Ramos (cell line): Measurements from ENCODE around the gene LVRN.

ENCODE experiments used
- in situ Hi-C: fragments of 300-500 bp; cut with MboI; formaldehyde crosslinking; loops from one replicate; pipeline ENCODE4 v1.14.3; 2022; ENCODE audit warnings: low sequenced_read_pairs; ENCODE audit not compliant: unreplicated experiment

The LVRN gene

GRCh38 chr5:116013207-116013785, 51.0 kb downstream of the LVRN start:
- in situ Hi-C loops, result no loop called here

DNA sequence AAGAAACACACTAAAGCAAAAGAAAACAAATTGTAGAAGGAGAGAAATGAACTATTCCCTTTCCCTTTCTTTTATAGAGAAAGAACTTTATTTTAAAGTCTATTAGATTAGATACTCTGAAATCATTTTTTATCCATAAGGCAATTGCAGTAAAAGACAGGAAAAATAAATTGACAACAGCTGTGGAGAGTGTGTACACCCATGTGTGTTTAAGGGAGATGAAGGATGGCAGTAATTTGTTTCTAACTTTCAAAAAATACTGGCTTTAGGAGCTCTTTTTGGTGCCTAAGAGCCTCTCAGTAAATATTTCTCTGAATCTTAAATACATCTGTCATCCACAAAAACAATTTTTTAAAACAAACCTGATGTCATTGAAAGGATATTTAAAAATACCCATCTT, 51.7 kb downstream of the LVRN start:
- in situ Hi-C loops, result no loop called here

- in situ Hi-C loops, result no loop called here
Measured at GRCh38 chr5:116023619-116024018, 61.3 kb downstream of the LVRN start.

GRCh38 chr5:116025866-116026265, 63.6 kb downstream of the LVRN start:
- in situ Hi-C loops, result no loop called here

DNA sequence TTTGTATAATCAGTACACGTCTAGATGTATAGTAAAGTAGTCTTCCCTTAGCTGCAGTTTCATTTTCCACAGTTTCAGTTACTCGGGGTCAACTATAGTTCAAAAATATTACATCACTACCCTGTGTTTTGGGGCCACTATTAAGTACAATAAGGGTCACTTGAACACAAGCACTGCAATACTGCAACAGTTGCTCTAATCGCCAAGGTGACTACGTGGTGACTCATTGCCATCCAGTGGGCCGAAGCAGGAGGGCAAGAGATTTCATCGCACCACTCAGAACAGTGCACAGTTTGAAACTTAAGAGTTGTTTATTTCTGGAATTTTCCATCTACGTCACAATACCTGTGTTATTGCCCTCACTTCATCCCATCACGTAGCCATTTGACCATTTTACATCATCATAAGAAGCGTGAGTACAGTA, 69.8 kb downstream of the LVRN start, which contains the start of gene ARL14EPL:
Gene ARL14EPL (plus strand): TSS at position 379 of the 424 bp plus-strand sequence. CDS start 18,994 bp downstream, outside the sequence.
- in situ Hi-C loops, result no loop called here

GRCh38 chr5:116032991-116033390, 70.7 kb downstream of the LVRN start:
- in situ Hi-C loops, result no loop called here

- in situ Hi-C loops, result no loop called here
Measured at GRCh38 chr5:116035123-116035522, 72.8 kb downstream of the LVRN start.

- in situ Hi-C loops, result no loop called here
Measured at GRCh38 chr5:116037236-116037822, 75.1 kb downstream of the LVRN start.

DNA sequence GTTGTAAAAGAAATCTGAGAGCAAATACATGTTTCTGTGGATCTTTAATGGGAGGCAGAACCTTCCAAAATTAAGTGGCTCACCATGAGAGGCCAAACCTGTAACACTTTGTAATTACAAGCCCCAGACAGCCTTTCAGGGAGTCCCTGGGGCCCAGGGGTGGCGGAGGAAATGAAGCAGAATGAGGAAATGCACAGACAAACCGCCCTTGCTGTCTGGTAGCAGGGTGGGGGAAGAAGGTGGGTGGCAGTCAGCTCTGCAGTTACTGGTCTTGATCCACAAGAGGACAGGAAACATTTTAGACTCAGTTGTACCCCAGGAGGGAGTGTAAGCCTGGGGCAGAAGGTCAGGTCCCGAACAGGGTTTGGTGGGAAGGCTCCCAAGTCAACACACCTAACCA, 76.5 kb downstream of the LVRN start:
- in situ Hi-C loops, result no loop called here

DNA sequence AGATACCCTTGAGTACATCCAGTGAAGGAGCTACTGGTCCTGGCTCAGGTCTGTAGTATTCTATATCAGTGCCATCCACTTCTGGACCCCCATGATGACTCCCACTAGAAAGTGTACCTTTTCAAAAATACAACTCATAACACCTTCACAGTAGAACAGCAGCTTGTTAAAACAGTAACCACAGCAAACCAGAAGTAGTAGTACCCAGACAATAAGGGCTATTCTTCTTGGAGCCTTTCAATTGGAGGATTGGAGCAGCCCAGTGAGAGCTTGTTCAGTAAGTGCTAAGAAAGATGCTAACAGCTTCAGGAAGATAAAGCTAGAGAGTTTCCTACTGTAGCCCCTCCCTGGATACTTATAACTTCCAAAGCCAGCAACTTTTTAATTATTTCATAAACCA, 80.1 kb downstream of the LVRN start:
- in situ Hi-C loops, result no loop called here

DNA sequence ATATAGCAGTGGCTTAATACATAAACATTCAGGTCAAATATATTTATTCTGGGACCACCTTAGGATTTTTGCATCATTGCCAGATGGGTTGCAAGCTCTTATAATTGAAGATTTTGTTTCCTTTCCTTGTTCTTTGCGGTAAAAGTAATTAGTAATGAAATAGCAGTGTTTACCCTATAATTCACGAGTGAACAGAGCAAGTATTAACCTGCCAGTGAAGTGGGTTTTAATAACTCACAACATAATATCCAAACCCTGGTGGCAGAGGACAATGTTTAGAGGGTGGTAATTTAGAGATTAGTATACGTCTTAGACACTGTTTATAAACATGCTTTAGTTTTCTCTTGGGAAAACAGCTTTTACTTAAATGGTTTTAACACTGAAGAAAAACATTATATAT, 81.8 kb downstream of the LVRN start:
- in situ Hi-C loops, result no loop called here

DNA sequence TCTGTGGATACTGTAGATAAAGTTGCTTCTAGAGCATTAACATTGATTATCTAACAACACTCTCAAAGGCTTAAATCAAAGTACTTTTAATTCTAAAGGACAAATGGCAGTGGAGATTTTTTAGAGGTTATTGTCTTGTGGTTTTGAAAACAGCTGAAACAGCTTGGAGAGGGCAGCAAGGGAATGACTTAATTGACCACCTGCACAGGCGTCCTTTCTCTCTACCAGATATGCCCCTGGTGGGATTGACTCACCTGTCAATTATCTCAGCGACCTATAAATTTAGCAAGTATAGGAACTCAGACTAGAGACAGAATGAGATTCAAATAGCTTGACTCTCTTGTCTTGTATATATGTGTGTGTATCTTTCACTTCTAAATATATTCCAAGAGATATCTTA, 83.5 kb downstream of the LVRN start:
- in situ Hi-C loops, result no loop called here

- in situ Hi-C loops, result no loop called here
Measured at GRCh38 chr5:116046261-116046660, 84.0 kb downstream of the LVRN start.

DNA sequence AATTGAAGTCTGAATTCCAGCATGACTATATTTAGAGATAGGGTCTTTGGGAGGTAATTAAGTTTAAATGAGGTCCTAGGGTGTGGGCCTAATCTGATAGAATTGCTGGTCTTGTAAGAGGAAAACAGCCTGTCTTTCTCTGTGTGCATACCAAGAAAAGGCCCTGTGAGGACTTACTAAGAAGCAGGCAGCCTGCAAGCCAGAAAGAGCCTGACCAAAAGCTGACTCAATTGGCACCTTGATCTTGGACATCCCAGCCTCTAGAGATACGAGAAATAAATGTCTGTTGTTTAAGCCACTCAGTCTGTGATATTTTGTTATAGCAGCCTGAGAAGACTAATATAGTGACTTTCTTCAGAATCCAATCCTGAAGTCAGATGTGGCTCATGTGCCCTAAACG, 84.5 kb downstream of the LVRN start:
- in situ Hi-C loops, result no loop called here

DNA sequence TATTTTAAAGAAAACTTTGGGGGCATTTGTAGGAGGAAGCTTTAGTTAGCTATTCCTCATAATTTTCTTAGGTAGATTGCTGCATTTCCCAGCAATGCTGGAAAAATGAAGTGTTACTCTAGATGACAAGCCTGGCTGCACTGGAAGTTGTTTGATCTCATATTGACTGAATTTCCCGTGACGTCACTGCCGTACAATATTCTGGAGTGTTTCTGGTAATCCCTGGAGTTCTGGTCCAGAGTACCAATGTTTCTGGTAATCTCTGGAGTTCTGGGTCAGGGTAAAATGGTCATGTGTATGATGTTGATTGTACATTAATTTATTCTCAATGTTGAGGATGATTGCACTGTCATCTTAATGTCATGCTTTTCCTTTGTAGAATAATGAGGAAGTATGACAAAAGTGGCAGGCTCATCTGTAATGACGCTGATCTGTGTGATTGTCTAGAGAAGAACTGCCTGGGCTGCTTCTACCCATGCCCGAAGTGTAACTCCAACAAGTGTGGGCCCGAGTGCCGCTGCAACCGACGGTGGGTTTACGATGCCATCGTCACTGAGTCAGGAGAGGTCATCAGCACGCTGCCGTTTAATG, 96.2 kb downstream of the LVRN start:
- in situ Hi-C loops, result loop anchor here (25.0 kb wide), 1 partner anchor 746 kb away; no protein-coding TSS in a partner anchor

DNA sequence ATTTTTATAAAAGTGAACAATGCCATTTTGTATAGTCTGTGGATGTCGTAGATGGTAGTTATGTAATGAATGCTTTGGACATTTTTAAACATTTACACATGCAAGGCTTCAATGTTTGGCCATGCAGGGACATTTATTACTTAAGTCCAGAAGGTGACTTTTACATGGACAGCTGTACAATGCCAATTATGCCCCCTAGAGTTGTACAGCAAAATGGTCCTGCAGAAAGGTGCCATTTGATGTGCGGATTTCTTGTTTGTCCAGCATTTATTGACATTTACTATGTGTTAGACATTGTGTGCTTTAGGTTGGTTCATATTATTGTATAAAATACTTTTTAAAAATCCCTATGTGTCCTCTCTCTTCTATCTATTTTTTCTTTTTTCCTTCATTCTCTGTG, 100.1 kb downstream of the LVRN start:
- in situ Hi-C loops, result loop anchor here (25.0 kb wide), 1 partner anchor 750 kb away; no protein-coding TSS in a partner anchor

DNA sequence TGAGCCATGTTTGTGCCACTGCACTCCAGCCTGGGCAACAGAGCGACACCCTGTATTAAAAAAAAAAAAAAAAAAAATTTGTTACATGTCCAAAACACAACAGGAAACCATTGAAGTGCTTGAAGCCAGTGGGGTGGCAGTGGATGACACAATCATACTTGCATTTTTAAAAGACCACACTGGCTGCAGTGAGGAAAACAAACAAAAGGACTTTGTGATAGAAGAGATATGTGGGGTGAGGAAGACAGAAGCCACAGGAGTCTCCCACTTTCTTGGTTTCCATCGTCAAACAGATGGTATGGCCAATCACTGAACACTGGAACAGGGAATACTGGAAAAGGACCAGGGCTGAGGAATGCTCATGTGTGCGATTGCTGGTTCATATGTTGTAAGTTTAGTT, 101.7 kb downstream of the LVRN start:
- in situ Hi-C loops, result loop anchor here (25.0 kb wide), 1 partner anchor 752 kb away; no protein-coding TSS in a partner anchor

DNA sequence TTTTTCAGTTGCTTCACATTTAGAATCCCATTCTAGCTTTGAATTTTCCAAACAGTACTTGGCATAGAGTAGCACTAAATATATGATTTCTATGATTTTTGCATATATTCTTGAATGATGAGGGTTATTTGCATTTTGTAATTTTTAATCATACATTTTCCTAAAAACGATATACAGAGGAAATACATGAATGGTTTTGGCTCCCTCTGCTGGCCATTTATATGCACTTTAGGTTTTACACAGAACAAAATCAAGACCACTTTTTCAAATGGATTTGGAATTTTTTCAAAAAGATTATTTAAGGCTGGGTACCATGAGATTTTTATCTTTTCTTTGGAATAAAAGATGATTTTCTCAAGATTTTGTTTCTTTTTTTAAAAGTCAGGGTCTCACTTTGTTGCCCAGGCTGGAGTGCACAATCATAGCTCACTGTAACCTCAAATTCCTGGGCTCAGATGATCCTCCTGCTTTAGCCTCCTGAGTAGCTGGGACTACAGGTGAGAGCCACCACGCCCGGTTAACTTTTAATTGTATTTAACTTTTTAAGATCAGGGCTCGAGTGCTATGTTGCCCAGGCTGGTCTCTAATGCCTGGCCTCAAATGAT, 105.9 kb downstream of the LVRN start:
- in situ Hi-C loops, result loop anchor here (25.0 kb wide), 1 partner anchor 756 kb away; no protein-coding TSS in a partner anchor

DNA sequence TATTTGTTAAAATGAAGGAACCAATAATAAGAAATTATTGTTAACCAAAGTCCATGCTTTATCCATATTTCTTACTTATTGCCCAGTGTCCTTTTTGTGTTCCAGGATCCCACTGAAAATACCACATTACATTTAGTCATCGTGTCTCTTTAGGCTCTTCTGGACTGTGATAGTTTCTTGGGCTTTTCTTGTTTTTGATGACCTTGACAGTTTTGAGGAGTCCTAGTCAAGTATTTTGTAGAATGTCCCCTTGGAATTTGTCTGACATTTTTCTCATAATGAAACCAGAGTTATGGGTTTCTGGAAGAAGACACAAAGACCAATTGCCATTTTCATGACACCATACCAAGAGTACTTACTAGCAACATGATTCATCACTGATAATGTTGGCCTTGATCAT, 108.9 kb downstream of the LVRN start:
- in situ Hi-C loops, result loop anchor here (5.0 to 25.0 kb wide), 2 partner anchors 444 to 759 kb away; partner anchors contain the start of gene TMED7

- in situ Hi-C loops, result no loop called here
Measured at GRCh38 chr5:116075191-116075831, 113.0 kb downstream of the LVRN start.

DNA sequence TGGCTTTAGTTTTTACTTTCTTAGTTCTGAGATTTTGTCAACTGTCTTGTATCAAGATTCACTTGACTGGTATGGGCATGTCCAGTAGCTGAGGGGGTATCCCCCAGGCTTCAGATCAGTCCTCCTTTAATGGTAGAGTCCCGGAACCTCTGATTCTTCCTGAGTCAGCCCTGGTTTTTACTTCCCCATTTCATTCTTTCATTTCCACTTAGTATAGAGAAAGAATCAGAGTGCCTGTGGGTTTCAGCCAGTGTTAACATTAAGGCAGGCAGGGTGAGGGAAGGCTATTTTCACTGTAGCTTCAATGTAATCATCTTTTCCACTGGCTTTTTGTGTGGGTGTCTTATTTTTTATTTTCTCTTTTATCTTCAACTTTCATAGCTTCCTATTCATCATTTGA, 114.2 kb downstream of the LVRN start:
- in situ Hi-C loops, result no loop called here
